ENCODE data around the gene TNS1.

Gene TNS1

DNA sequence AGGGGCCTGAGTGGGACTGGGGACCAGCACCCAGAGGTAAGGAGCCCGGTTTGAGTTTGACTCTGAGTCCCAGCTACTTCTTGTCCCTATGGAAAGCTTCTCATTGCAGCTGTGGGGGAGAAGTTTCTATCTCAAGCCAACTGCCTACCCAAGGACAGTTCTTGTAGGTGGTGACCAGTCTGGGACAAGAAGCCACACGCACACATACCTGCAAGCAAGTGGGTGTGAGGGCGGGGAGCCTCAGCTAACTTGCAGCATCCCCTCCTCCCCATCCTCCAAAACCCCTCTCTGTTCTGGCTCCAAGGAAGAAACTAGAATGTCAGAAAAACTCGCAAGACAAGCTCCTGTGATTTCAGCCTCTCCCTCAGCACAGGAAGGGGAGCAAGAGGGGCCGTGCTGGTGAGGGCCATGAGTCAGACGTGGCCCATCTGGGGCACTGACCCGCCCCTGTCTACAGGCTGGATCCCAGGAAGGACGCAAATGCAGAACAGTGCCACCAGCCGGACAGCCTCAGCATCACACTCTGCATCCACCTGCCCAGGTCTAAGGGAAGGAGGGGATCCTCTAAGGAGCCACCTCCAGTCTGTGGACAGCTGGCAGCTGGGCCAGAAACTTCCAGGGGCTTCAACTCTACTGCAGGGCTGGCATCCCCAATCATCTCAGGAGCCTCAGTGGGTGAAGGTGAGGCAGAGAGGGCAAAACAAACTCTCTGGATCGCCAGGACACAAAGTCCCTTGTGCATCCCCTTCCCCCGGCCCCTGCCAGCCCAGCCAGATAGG lies 103.4 kb downstream of the TNS1 start:
- DNase-seq (ENCODE audit: low read depth, low spot score), result no peak

DNA sequence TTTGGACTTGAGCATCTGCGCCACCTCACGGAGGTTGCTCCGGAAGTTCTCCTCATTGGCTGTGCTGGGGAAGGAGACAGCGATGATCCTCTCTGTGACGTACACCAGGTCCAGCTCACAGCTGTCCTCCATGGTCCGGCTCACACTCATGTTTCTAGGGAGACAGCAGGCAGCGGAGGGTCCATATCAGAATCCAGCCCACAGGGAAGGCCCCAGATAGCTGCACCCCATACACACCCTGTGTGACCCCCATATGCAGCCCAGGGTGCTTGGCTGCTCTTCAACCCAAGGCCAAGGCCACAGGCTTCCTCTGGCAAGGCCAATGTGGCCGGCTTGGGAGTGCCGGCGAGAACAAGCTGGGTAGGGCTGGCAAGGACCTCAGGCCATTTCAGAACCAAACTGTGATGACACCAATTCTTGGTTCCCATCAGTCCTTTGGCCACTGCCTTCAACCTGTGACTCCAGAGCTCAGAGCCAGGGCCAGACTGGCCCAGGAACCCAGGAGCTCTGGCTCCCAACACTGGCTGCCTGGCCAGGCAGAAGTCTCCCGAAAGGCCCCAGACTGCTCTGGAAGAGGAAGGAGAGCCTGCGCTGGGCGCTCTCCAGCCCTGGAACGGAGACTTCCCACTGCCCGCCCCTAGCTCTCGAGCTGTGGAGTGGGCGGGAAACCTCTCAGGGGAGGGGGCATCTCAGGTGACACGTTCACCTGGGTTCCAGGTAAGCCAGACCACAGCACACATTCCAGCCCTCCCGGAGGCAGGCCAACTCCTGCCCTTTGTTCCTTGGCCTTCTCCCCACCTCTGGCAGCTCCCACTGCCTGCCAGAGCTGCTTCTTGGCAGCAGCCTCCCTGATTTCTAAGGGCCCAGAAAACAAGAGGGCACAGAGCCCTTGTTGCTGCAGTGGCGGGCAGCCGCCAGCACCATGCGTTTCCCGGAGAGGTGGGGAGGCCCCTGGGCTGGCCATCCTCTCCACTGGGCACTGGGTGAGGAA lies 104.7 kb downstream of the TNS1 start:
- DNase-seq (ENCODE audit: low read depth, low spot score), result no peak

DNA sequence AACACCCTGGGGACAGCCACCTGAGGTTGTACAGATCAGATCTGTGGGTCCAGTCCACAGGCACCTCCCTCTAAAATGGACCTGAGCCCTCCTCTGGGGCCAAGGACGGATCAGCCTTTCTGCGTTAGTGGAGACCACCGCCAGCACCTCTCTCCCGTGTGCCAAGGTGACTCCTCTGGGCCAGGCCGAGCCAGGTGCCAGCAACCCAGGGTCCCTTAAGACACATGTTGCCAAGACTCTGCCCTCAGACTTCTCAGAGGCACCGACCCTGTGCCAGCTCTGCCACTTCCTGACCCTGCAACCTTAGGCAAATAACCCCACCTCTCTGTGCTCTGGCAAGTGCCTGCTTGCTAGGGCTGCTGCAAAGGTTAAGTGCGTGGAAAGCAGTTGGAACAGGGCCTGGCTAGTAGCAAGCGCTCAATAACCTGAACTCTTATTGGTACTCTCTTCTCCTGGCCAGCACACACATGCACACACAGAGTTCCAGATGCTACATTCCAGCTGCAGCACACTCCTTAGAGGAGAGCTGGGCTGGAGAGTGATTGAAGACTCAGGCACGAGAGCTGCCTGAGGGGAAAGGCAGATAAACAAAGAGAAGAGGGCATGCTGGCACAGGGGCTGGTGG lies 105.6 kb downstream of the TNS1 start:
- no peak for DNase-seq (ENCODE audit: low read depth, low spot score)

DNA sequence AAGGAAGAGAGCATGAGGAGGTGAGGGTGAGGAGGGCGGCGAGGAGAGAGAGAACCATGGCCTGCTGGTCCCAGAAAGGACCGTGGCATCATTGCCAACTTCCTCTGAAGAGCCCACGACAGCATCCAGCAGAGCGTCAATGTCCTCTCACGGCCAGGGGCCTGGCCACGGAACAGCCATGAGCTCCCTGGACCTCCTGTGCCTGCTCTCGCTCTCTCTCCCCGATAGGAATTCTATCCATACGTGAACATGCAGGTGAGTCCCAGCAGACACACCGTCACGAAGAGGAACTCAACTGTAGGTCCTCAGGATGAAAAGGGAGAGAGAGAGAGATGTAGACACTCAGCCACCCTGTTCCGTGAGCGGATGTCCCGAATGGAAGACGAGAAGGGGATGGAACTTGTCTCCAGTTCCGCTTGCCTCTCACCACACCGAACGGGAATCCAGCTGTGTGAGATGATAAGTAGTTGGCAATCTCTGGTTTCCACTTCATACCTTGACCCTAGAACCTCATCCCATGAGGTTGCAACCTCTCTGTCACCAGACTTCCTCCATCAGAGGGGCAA lies 107.6 kb downstream of the TNS1 start:
- no peak for DNase-seq (ENCODE audit: low read depth, low spot score)

DNA sequence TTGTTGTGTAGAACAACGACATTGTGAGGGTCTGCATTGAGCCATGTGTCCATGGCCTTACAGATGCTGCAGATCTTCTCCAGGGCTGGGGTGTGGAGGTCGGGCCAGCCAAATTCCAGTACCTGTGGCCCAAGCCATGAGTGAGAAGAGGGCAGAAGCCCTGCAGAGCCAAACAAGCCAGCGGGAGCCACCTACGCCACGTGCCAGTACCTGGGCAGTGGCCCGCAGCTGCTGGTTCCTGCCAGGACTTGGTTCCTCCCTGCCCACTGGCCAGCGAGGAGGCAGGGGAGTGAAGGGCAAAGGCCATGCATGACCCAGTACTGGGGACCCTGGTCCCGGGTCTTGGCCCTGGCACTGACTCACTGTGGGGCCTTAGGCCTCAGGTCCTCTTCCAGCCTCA lies 109.4 kb downstream of the TNS1 start:
- DNase-seq (ENCODE audit: low read depth, low spot score), result no peak

DNA sequence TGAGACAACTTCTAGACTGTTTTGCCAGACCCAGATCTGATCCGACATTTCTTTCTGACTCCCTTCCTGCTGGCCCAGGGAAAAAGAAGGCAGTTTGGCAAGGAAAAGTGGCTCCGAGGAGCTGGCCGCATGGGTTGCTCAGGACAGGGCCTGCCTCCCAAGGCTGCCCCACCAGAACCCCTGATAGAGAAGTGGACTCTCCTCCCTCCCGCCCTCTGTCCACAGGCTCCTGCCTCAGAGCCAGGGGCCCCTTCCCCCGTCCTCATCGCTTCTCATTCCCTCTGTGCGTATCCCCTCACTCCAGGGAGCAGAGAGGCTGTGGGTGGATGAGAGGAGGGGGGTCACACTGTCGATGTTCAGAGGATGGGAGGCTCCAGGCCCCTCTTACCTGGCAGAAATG lies 110.2 kb downstream of the TNS1 start:
- no peak for DNase-seq (ENCODE audit: low read depth, low spot score)

DNA sequence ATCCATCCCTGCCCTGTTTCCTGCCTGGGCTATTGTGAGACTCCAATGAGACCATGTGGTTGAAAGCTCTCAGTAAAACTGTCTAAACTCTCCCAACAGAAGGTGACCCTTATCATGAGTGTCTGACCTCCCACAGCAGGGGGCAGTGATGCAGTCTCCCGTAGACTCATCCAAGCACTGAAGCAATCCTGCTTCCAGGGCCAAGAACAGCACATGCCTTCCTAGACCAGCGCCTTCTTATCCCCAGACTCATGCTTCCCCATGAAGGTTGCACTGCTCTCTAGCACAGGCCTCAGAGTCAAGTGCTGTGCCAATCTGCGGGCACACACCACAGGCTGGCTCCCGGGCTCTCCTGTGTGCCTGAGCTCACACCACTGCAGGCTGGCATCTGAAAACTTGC lies 112.3 kb downstream of the TNS1 start:
- no peak for DNase-seq (ENCODE audit: low read depth, low spot score)

DNA sequence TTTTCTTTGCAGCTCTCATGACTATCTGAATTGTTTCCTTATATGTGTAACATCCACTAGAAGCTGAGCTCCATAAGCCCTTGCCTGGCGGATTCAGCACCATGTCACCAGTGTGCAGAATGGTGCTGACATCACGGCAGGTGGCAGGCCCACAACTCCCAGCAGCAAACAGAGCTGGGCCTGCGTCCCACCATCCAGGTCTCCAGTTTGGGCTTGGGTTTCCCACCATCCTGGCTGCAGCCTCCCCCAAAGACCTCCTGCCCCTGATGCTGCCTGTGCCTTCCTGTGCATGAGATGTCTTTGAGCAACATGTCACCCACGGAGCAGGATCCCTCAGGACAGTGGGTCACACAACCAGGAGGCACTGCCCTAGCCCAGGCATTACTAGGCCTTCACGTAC lies 113.1 kb downstream of the TNS1 start:
- no peak for DNase-seq (ENCODE audit: low read depth, low spot score)

DNA sequence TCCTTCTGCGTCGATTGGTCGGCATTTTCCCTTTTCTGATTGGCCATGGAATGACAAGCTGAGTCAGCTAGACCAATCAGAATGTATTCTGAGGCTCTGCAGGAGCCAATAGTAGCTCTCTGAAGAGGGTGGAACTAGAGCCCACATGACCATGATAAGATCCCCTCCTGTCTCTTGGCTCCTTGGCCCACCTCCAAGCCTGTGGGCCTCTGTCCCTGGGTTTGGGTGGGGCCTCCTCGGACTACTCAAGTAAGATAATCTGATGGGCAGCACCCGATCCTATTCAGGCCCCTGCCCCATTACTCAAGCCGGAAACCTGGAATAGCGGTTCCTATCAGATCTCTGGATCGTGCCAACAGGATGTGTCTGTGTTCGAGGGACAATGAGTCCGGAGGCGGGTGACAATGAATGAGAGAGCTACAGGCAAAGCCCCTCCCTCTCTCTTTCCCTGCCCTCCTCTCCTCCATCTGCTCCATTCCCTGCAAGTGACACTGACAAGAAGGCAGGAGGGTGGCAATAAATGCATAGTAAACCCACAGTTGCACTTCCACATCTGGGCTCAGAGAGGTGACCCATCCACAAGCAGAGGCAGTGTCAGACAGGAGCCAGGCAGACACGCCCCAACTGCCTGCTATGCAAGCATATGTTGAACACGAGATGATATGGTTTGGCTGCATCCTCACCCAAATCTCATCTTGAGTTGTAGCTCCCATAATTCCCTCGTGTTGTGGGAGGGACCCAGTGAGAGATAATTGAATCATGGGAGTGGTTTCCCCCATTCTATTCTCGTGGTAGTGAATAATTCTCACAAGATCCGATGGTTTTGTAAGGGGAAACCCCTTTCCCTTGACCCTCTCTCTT lies 114.7 kb downstream of the TNS1 start:
- no peak for DNase-seq (ENCODE audit: low read depth, low spot score)

DNA sequence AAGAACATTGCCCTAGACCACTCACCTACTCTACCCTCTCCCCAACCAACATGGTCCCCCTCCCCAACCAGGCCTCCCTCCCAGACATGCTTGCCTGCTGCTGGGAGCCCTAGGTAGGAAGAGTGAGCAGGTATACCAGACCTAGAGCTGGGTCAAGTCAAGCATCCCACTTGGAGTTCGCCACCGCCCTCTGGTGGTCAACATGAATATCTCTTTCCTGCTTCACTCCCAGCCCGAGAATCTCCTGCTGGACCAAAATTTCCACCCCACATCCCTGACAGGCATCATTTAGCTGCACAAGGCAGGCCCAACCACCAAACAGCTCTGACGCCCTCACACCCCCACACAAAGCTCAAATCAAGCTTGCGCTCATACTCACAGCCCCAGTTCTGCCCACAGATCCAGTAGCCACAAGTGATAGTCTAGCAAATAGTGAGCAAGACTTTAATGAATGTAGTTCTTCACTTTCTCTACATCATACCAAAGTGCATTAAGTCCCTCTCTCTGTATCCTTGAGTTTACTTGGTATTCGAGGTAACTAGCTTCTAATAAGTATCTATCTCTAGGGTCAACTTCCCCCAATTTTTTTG lies 116.0 kb downstream of the TNS1 start:
- peak; percentile 80 for DNase-seq (ENCODE audit: low read depth, low spot score)

DNA sequence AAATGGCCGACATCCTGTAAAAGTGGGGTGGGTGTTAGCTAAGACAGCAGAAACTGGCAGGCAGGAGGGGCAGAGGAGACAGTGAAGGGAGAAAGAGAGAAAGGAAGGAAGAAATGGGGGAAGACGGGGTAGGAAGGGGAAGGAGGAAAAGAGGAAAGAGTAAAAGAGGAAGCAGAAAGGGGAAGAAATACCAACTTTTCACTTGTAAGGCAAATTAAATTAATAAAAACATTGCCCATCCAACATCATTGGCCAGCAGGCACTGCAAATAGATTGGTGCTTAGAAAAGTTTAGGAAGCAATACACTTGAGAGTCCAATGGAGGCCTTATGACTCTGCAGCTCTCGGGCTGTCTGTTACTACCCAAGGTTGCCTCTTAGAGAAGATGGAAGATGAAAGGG lies 116.7 kb downstream of the TNS1 start:
- DNase-seq (ENCODE audit: low read depth, low spot score), result no peak

DNA sequence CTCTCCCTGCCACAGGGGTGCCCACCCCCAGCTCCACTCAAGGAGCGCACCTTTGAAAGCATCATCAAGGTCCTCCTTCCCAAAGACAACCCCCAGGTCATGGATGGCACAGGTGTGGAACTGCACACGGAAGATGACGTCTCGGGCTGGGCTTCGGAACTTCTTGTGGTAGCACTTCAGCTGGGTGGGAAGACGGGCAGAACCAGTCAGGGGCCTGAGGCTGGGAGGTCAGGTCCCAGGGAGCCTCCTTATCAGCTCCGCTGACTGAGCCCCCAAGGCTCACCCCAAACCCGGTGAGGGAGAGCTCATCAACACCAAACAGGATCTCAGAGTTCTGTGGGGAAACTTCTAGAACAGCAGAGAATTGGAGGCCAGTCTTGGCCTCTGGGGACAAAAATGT lies 117.8 kb downstream of the TNS1 start:
- no peak for DNase-seq (ENCODE audit: low read depth, low spot score)

DNA sequence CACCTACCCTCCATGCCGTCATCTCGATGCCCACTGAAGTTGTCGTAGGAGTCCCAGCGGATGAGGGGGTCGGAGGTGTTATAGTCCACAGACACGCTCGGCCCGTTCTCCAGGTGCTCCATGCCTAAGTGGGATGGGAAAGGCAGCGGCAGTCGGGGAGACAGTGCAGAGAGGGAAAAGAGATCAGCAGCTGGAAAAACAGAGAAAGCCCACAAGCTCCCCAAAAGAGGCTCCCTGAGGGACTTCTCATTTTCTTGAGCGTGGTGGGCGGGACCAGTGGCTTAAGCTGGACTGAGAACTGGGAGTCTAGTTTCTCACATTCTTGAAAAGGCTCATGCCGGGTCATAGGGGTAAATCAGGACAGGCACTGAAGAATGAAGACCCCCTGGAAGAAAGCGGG lies 121.9 kb downstream of the TNS1 start:
- no peak for DNase-seq (ENCODE audit: low read depth, low spot score)

DNA sequence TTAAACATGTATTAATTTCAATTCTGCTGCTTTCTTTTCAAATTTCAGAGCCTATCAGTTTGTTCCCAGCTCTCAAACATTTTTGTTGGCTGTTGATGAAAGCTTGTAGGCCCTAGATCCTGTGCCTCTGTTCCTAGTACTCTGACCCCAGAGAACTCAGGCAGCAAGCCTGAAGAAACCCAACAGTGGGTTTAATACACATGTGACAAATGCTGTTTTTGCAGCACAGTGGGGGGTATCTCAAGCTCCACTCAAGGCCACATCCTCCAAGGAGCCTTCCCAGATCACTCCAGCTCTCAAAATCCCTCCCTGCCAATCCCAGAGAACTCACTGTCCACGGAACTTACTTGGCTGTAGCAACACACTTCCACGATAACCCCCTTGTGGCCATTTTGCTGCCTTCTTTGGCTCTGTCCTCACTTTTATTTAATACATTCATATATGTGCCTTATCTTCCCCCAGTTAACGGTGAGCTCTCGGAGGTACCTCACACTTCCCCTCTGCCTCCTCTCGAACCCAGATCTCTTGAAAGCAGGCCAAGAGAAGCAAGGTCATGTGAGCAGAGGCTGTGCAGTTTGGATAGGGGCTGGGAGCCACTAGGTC lies 122.4 kb downstream of the TNS1 start:
- no peak for DNase-seq (ENCODE audit: low read depth, low spot score)

DNA sequence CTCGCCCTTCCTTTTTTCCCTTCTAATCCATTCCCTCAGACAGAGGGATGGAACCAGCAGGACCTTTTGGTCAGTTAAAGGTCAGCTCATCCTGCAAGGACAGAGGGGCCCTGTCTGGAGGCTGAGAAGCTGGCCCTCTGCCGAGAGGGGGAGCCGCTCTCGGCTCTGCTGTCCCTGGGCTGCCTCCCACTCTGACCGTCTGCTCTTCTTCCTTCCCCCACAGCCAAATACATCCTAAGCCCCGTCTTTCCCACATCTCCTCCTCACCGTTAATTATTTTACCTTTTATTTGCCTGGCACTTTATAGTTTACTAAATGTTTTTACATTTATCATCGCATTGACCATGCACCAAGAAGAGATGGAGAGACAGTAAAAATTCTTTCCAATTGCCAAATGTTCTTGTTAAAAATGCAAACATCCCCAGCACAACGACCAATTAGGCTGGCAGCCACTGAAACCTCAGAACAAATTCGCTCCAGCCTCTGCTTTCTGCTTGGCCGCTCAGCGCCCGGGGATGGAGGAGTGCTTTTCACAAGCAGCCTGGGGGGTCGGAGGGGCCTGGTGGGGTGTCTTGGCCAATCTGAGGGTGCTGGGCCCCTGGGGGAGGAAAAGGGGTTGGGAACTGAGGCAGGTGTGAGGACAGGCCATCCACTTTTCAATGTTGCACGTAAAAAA lies 123.7 kb downstream of the TNS1 start:
- DNase-seq (ENCODE audit: low read depth, low spot score), result no peak

DNA sequence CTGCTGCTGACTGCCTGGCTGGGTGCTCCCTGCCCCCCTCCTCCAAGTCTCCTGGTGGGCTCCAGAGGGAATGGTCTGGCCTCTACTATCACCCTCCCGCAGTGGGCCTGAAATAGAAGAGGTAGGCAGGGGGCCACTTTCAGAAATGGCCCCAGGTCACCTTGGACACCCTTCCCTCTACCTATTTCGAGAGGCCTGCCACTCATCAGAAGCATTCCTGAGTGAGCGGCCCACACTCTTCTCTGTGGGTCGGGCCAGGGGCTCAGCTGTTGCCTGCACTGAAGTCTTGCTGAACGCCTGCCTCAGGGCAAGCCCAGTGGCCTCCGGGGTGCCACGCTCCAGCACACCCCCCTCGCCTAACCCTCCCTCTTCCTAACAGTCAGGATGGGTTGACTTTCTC lies 124.9 kb downstream of the TNS1 start:
- no peak for DNase-seq (ENCODE audit: low read depth, low spot score)

DNA sequence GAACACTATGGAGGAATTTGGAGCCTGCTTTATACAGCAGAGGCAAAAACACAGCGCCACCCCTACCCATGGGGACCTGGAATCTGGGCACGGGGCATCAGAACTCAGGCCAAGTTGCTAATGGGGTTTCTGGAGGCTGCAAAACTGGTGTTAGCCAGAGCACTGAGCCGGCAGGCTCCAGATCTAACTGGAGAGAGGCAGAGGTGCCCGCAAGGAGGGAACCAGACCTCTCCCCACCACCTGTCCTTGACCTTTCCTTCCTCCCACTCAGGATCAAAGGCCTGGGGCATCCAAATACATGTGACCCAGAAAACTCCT lies 126.6 kb downstream of the TNS1 start:
- no peak for DNase-seq (ENCODE audit: low read depth, low spot score)

DNA sequence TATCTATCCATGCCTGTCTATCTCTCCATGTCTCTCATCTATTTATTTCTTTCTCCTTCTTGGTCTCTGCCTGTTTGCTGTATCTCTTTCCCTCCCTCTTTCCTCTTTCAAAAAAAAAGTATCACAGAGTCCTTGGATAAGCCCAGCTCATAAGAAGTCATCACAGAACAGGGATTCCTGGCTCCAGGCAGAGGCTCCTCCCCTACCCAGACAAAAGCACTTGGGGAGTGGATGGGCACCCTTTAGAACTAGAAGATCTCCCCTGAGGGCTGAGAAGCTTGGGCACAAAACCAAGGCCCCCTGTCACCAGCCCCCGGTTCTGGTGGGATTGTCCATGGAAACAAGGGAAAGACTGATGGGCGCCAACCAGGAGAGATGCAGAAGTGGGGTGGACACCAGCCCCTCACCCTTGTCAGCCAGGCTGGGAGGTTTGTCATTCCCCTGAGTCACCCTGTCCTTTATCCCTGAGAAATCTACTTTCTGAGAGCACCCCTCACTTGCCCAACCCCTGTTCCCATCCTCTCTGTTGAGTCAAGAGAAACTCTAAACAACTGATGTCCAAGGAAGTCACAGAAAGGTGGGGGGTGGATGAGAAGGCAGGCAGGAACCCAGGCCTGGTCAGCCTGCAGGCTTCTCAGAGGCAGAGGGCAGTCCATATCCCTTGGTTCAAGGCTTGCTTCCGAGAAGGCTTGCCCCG lies 127.1 kb downstream of the TNS1 start:
- no peak for DNase-seq (ENCODE audit: low read depth, low spot score)

DNA sequence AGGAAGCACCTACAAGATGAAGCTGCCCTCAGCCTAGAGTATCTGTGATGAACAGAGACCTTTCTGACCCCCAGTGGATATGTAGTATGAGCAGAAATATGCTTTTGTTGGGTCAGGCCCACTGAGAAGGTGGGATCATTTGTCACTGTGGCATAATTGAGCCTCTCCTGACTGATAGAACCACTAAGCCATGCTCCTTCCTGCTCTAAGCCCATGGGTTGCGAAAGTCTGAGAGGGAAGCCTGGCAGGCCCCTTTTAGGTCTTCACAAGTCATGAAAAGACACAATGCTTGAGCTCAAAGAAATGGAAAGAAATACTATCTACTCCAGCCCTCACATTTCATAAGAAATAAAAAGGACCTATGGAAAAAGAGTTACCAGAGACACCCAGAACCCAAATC lies 127.7 kb downstream of the TNS1 start:
- DNase-seq (ENCODE audit: low read depth, low spot score), result no peak

All from iPS DF 19.7 (cell line).